Lower leg skin (tissue), 4 donors: ENCODE data around the gene TUBGCP6. TPM values are rescaled to one million over a fixed set of nuclear protein-coding genes. Genes with fewer than 3 reads are reported as not detected.

Source experiments
- DNase-seq, 2 donors: peaks; one replicate each; pipeline ENCODE4 v3.0.0-alpha.2; 2019; ENCODE audit warnings: low spot score in 2 of 2
- H3K4me3 ChIP-seq: fragments of 200-600 bp; sonication (generic); 2 replicates; pipeline ENCODE4 v1.5.1; 2017; ENCODE audit warnings: mild to moderate bottlenecking, low read depth; ENCODE audit not compliant: poor library complexity, severe bottlenecking
- CTCF ChIP-seq, 3 donors: fragments of 450-650 bp; IDR thresholded peaks; one replicate each; pipeline ENCODE4 v1.5.1; 2016; ENCODE audit warnings: antibody characterized with exemption in 3 of 3, mild to moderate bottlenecking in 3 of 3, moderate library complexity in 2 of 3
- POLR2A ChIP-seq, 2 donors: fragments of 450-650 bp; IDR thresholded peaks; one replicate each; pipeline ENCODE4 v1.6.1; 2016 to 2017; ENCODE audit warnings: antibody characterized with exemption in 2 of 2, mild to moderate bottlenecking in 1 of 2, moderate library complexity in 1 of 2
- WGBS, 2 donors: methylation state at CpG; one replicate each; pipeline ENCODE4 v1.1.5; 2018; 5-methylcytosine and 5-hydroxymethylcytosine counted together
- intact Hi-C: fragments of 100-400 bp; cut with DNase I; formaldehyde crosslinking; loops from one replicate; pipeline ENCODE4 v1.15.0; 2023; ENCODE audit warnings: low total_unique reads
- total RNA-seq, 4 donors: library from RNA; depleted of rRNA; stranded (reverse); fragments of >200 nt; gene quantifications; one replicate each; pipeline ENCODE4 v1.1.0, GENCODE V29; 2016

Gene TUBGCP6
- total RNA-seq, 4 donors from 2014 or later: 37.1 to 67.0 (median 52.5) TPM

DNA sequence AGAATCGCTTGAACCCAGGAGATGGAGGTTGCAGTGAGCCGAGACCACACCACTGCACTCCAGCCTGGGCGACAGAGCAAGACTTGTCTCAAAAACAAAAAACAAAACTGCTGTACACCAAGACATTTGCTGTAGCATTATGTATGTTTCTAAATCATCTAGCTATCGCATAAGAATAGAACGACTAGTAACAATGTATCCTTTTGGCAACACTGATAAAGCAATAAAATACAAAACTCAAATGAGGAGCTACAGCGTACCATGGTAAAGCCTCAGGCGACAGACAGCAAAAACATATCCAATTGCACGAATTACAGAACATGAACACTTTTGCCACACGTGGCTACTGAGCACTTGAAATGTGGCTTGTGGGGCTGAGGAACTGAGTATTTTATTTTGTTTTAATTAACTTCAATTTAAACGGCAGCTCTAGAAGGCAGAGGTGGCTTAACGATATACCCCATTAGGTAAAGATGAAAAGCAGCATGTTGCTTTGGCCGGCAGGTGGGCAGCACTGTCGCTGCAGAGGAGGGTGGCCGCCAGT is 2.3 kb downstream of the TUBGCP6 start:
- 39 to 42% methylated on average over 14 of the region's 14 CpGs for WGBS, 2 donors
- TF ChIP-seq CTCF (IDR thresholded peaks at IDR 0.05): no peak
- TF ChIP-seq POLR2A (IDR thresholded peaks at IDR 0.05): no peak
- no peak for DNase-seq
- intact Hi-C loops: no loop called here
- H3K4me3 ChIP-seq: no peak overlapping the region

DNA sequence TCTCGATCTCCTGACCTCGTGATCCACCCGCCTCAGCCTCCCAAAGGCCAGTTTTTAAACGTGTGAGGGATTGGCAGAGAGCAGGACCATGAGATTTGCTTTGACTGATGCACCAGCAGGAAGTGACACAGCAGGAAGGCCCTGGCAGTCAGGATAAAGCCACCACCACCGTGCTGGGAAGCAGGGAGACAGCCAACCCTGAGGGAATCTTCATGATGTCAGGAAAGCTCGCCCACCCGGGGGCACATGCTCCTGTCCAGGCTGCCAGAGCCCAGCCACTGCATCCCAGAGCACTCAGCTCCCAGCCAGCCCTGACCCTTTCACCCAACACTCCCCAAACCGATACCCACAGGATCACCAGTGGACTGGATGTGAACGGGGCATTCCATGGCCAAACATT is 6.1 kb downstream of the TUBGCP6 start:
- WGBS, 2 donors: 86 to 93% methylated on average over 9 of the region's 9 CpGs
- DNase-seq: no peak
- H3K4me3 ChIP-seq: no peak overlapping the region
- TF ChIP-seq POLR2A (IDR thresholded peaks at IDR 0.05) (no peak), CTCF (IDR thresholded peaks at IDR 0.05) (no peak)
- intact Hi-C loops: no loop called here

DNA sequence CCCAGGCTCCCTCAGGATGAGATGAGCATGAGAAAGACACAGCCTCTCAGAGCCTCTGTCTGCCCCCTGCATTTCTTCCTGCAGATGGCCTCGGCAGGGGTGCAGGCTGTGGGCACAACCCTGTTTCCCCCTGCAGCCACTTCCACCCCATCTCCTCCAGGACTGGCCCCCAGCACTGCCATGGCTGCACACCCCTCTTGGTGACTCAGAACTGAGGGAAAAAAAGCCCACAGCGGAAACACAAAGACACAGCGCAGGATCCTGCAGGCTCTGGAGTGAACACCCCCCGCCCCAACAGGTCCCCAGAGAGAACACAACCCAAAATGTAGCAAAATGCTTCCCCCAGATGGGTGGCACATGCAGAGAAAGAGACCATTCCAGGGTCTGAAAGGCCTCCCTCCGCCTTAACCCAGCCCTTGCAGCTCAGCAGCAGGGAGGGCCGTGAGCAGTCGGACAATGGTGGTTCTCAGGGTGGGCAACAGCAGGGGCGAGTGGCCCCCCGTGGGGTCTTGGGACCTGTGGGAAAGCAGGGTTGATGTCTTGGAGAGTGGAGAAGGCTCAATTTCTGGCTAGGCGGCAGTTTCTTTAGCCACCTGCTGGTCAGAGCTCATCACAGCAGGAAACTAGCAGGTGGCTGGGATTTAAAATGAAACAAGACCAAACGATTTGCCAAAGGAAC is 8.0 kb downstream of the TUBGCP6 start:
- no peak overlapping the region for H3K4me3 ChIP-seq
- intact Hi-C loops: no loop called here
- no peak for DNase-seq
- TF ChIP-seq POLR2A (IDR thresholded peaks at IDR 0.05) (no peak), CTCF (IDR thresholded peaks at IDR 0.05) (no peak)
- WGBS, 2 donors: 70 to 71% methylated on average over 10 to 11 of the region's 11 CpGs

- H3K4me3 ChIP-seq: no peak overlapping the region
- TF ChIP-seq CTCF (IDR thresholded peaks at IDR 0.05) (no peak), POLR2A (IDR thresholded peaks at IDR 0.05) (no peak)
- intact Hi-C loops: no loop called here
- WGBS, 2 donors: 88 to 94% methylated on average over 18 of the region's 18 CpGs
- DNase-seq: no peak
Observed at GRCh38 chr22:50233223-50233622, 11.6 kb downstream of the TUBGCP6 start.

DNA sequence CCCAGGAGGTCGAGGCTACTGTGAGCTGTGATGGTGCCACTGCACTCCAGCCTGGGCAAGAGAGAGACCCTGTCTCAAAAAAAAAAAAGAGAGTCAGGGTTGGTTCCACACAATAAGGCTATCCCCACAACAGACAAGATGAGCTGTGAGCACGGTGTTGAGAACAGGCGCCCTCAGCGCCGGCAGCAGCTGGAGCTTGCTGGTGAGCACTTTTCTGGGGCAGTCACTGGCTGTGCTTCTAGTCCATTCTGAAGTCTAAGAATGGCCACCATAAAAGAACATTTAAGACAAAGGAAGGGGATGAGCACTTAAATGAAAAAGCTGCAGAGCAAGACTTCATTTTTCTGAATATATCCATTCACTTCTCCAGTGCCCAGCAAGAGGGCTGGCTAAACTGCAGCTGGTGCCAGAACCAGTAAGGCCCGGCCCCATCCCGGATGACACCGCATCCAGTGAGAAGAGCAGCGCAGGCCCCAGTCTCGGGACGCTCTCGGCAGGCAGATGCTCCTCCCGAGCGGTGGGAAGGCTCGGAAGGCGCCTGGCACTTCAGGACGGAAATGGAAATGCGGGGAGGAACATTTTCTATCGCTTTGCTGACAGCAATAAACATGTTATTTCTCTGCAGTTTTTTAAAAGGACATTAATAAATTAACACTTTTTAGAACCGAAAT is 12.2 kb downstream of the TUBGCP6 start:
- intact Hi-C loops: no loop called here
- WGBS, 2 donors: 92 to 93% methylated on average over 20 of the region's 20 CpGs
- H3K4me3 ChIP-seq: no peak overlapping the region
- no peak for DNase-seq
- TF ChIP-seq POLR2A (IDR thresholded peaks at IDR 0.05): no peak
- no peak for TF ChIP-seq CTCF (IDR thresholded peaks at IDR 0.05)
